PC-9 (cell line): Measurements from ENCODE around the gene LRP1B. TPM values are rescaled to one million over a fixed set of nuclear protein-coding genes. Genes with fewer than 3 reads are reported as not detected.

Experiments used
- BruUV-seq: library from RNA; stranded (reverse); fragments of 400-500 nt; replicated peaks from 2 replicates; lab custom pipeline; 2021; lab: Mats Ljungman, UMichigan
- CTCF ChIA-PET: fragments of 300-600 bp; sonication (Branson Sonifier 250); formaldehyde crosslinking; loops from one replicate; lab custom pipeline; 2022; ENCODE audit warnings: antibody characterized with exemption; lab: Charles Lee
- POLR2A ChIA-PET: fragments of 300-600 bp; sonication (Branson Sonifier 250); formaldehyde crosslinking; loops from one replicate; lab custom pipeline; 2022; ENCODE audit warnings: antibody characterized with exemption; ENCODE audit not compliant: unreplicated experiment; lab: Charles Lee
- DNase-seq, 2 experiments: peaks; one replicate each; pipeline versions ENCODE4 v3.0.0 to v3.0.0-alpha.2; 2015 to 2022; ENCODE audit warnings: mixed read lengths in 1 of 2
- H2AFZ ChIP-seq: fragments of 200-600 bp; sonication (generic); 2 replicates; pipeline ENCODE4 v1.8.1; 2017; ENCODE audit warnings: antibody characterized with exemption
- H3F3A ChIP-seq: fragments of 200-600 bp; sonication (generic); 2 replicates; pipeline ENCODE4 v1.8.1; 2017; ENCODE audit warnings: antibody characterized with exemption, mild to moderate bottlenecking, low read depth; ENCODE audit not compliant: insufficient read depth
- H3K27ac ChIP-seq: fragments of 200-600 bp; sonication (generic); 2 replicates; pipeline ENCODE4 v1.6.1; 2016; ENCODE audit warnings: mixed run types
- H3K27me3 ChIP-seq: fragments of 200-600 bp; sonication (generic); 2 replicates; pipeline ENCODE4 v1.6.1; 2016; ENCODE audit warnings: low read depth, mixed run types; ENCODE audit not compliant: insufficient read depth
- H3K36me3 ChIP-seq: fragments of 200-600 bp; sonication (generic); 2 replicates; pipeline ENCODE4 v1.6.1; 2016; ENCODE audit warnings: low read depth, mixed run types
- H3K4me1 ChIP-seq: fragments of 200-600 bp; sonication (generic); replicated peaks from 2 replicates; pipeline ENCODE4 v1.6.1; 2016; ENCODE audit warnings: mixed run types; ENCODE audit not compliant: insufficient read depth
- H3K4me2 ChIP-seq: fragments of 200-600 bp; sonication (generic); 2 replicates; pipeline ENCODE4 v1.6.1; 2017; ENCODE audit warnings: mixed run types
- H3K4me3 ChIP-seq: fragments of 200-600 bp; sonication (generic); 2 replicates; pipeline ENCODE4 v1.6.1; 2016; ENCODE audit warnings: mixed run types
- H3K79me2 ChIP-seq: fragments of 200-600 bp; sonication (generic); 2 replicates; pipeline ENCODE4 v1.6.1; 2017; ENCODE audit warnings: low read depth, mixed run types
- H3K9me2 ChIP-seq: fragments of 200-600 bp; sonication (generic); 2 replicates; pipeline ENCODE4 v1.8.1; 2017; ENCODE audit warnings: mild to moderate bottlenecking; ENCODE audit not compliant: insufficient read depth
- H3K9me3 ChIP-seq: fragments of 200-600 bp; sonication (generic); 2 replicates; pipeline ENCODE4 v1.8.1; 2016; ENCODE audit warnings: low read depth; ENCODE audit not compliant: insufficient read depth
- H4K20me1 ChIP-seq: fragments of 200-600 bp; sonication (generic); 2 replicates; pipeline ENCODE4 v1.8.1; 2017; ENCODE audit not compliant: insufficient read depth
- EZH2 ChIP-seq: fragments of 200-600 bp; sonication (generic); IDR thresholded peaks from 2 replicates; pipeline ENCODE4 v1.8.0; 2017; ENCODE audit warnings: antibody characterized with exemption, low read depth
- intact Hi-C: fragments of 100-400 bp; cut with micrococcal nuclease; formaldehyde crosslinking; loops from one replicate; pipeline ENCODE4 v1.10.0; 2022; ENCODE audit not compliant: unreplicated experiment
- total RNA-seq: library from RNA; stranded (reverse); gene quantifications from 2 replicates; pipeline ENCODE4 v1.2.3, GENCODE V29; 2021
- TF ChIP-seq, protein P1 (sequence below): fragments of 200-600 bp; sonication (generic); conservative IDR thresholded peaks from 2 replicates; pipeline ENCODE4 v1.6.1; 2017; ENCODE audit warnings: mixed run types, antibody characterized with exemption, mild to moderate bottlenecking, moderate library complexity

Gene LRP1B
- total RNA-seq, 1 experiment from 2014 or later: 1.7 TPM

DNA sequence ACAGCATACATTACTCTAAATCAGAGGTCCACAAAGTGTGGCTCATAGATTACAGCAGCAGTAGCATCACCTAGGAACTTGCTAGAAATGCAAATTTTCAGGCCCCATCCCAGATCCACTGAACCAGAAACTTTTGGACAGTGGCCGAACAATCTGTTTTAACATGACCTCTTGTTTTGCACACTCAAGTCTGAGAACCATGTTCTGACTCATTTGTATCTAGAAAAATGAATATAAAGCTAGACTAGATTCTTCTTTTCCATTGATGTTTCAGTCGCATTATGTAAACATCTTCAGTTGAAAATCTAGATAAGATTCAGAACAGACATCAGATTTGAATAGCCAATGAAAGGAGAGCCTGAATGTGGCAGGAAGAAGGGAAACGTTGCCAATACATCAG, 608.8 kb downstream of the LRP1B start:
- H3K27me3 ChIP-seq: no peaks in the 10 kb centered on the region
- no peak overlapping the region for H3K4me2 ChIP-seq
- no peaks in the 10 kb centered on the region for H3K4me1 ChIP-seq
- H4K20me1 ChIP-seq: no peaks in the 10 kb centered on the region
- no peak overlapping the region for H3K27ac ChIP-seq
- H3K9me3 ChIP-seq: no peaks in the 10 kb centered on the region
- TF ChIP-seq, protein P1, sequence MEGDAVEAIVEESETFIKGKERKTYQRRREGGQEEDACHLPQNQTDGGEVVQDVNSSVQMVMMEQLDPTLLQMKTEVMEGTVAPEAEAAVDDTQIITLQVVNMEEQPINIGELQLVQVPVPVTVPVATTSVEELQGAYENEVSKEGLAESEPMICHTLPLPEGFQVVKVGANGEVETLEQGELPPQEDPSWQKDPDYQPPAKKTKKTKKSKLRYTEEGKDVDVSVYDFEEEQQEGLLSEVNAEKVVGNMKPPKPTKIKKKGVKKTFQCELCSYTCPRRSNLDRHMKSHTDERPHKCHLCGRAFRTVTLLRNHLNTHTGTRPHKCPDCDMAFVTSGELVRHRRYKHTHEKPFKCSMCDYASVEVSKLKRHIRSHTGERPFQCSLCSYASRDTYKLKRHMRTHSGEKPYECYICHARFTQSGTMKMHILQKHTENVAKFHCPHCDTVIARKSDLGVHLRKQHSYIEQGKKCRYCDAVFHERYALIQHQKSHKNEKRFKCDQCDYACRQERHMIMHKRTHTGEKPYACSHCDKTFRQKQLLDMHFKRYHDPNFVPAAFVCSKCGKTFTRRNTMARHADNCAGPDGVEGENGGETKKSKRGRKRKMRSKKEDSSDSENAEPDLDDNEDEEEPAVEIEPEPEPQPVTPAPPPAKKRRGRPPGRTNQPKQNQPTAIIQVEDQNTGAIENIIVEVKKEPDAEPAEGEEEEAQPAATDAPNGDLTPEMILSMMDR: no peak
- no peak for TF ChIP-seq EZH2
- no peaks in the 10 kb centered on the region for H3F3A ChIP-seq
- intact Hi-C loops: no loop called here
- no peak for DNase-seq
- no peak overlapping the region for H3K4me3 ChIP-seq
- CTCF ChIA-PET: no interaction called here
- BruUV-seq: no TSS peak
- no peaks in the 10 kb centered on the region for H3K79me2 ChIP-seq
- H2AFZ ChIP-seq: no peak overlapping the region
- POLR2A ChIA-PET: no interaction called here
- H3K36me3 ChIP-seq: no peaks in the 10 kb centered on the region
- no peaks in the 10 kb centered on the region for H3K9me2 ChIP-seq

DNA sequence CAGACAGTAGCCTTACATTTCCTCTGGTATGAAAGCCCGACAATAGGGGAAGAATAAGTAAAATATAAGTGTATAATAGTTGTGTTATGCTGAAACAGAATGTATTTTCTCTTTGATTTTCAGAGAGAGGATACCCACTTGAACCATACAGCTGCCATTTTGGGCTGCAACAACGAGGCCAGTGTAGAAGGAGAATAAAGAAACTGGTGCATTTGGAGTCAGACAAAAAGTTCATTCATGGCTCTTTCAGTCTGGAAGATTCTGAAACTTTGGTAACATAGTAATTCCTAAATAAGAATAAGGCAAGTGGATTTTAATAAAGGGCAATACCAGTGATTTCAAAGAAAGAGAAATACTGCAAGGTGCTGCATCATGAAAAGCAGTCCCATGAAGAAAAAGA, 610.9 kb downstream of the LRP1B start:
- Histone ChIP-seq H3K27ac (no peak overlapping the region), H3F3A (no peaks in the 10 kb centered on the region), H4K20me1 (no peaks in the 10 kb centered on the region), H3K4me1 (no peaks in the 10 kb centered on the region), H3K9me2 (no peaks in the 10 kb centered on the region), H3K9me3 (no peaks in the 10 kb centered on the region), H3K79me2 (no peaks in the 10 kb centered on the region), H3K36me3 (no peaks in the 10 kb centered on the region), H3K4me2 (no peak overlapping the region), H3K4me3 (no peak overlapping the region), H2AFZ (no peak overlapping the region), H3K27me3 (no peaks in the 10 kb centered on the region)
- intact Hi-C loops: no loop called here
- CTCF ChIA-PET: no interaction called here
- no peak for TF ChIP-seq EZH2
- TF ChIP-seq, protein P1: no peak
- POLR2A ChIA-PET: no interaction called here
- no TSS peak for BruUV-seq
- no peak for DNase-seq

DNA sequence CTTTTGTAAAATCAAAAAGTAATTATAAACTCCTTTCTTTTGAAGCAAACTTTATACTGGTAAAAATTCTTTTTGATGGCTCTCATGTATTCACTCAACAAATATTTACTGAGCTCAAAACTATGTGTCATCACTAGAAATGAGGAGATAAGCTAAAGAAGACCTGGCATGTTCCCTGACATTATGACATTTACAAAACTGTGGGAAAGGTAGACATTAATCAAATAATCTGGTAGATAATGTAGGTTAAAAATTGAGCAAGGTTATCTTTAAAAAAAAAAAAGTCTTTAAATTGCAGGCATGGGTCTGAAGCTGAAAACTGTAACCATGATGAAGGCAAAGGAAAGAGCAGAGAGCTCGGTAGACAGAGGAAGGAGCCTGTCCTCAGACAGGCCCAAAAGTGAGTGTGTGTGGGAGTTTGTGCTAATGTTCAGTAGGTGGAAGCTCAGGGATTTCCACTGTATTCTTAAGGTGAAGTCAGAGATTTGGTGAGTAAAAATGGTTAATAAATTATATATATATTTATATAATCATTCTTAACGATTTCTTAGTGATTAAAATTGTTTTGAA, 612.9 kb downstream of the LRP1B start:
- Histone ChIP-seq H3K4me2 (no peak overlapping the region), H3K27me3 (no peaks in the 10 kb centered on the region), H3K9me2 (no peaks in the 10 kb centered on the region), H3K9me3 (no peaks in the 10 kb centered on the region), H3F3A (no peaks in the 10 kb centered on the region), H3K4me3 (no peak overlapping the region), H3K27ac (no peak overlapping the region), H3K4me1 (no peaks in the 10 kb centered on the region), H3K79me2 (no peaks in the 10 kb centered on the region), H3K36me3 (no peaks in the 10 kb centered on the region), H2AFZ (no peak overlapping the region), H4K20me1 (no peaks in the 10 kb centered on the region)
- no peak for DNase-seq
- ChIA-PET POLR2A (no interaction called here), CTCF (no interaction called here)
- no peak for TF ChIP-seq EZH2
- TF ChIP-seq, protein P1: no peak
- no TSS peak for BruUV-seq
- intact Hi-C loops: no loop called here
